Activated CD4-positive, alpha-beta T cell treated with anti-CD3 and anti-CD28 coated beads for 4 hours (primary cell): ENCODE results near the gene CPEB3.
"Not testable (repeated sequence)": the region's sequence is repeated elsewhere in the genome, so short reads cannot be mapped to it uniquely, and the experiment has no call there.

Experiments
- DNase-seq, 2 donors: peaks; one replicate each; pipeline ENCODE4 v3.0.0-alpha.2; 2020

Gene CPEB3

GRCh38 chr10:92131275-92131820 lies 159.5 kb downstream of the CPEB3 start:
- no peak for DNase-seq

GRCh38 chr10:92130622-92131274 lies 160.1 kb downstream of the CPEB3 start:
- DNase-seq, result no peak

- DNase-seq, result no peak
Observed at GRCh38 chr10:92126100-92126650, 164.7 kb downstream of the CPEB3 start.

- no peak for DNase-seq
Observed at GRCh38 chr10:92125144-92125543, 165.7 kb downstream of the CPEB3 start.

GRCh38 chr10:92124616-92125143 lies 166.2 kb downstream of the CPEB3 start:
- DNase-seq, result no peak

- DNase-seq, result no peak
Observed at GRCh38 chr10:92124020-92124419, 166.9 kb downstream of the CPEB3 start.

- DNase-seq, result no peak
Observed at GRCh38 chr10:92122941-92123450, 167.9 kb downstream of the CPEB3 start.

GRCh38 chr10:92121686-92122492 lies 169.0 kb downstream of the CPEB3 start:
- no peak for DNase-seq

- DNase-seq, result no peak
Observed at GRCh38 chr10:92119340-92119739, 171.5 kb downstream of the CPEB3 start.

GRCh38 chr10:92114917-92115316 lies 176.0 kb downstream of the CPEB3 start:
- not testable (repeated sequence) for DNase-seq

GRCh38 chr10:92113911-92114600 lies 176.8 kb downstream of the CPEB3 start:
- DNase-seq, result no peak

- DNase-seq, result no peak
Observed at GRCh38 chr10:92112462-92112861, 178.4 kb downstream of the CPEB3 start.

GRCh38 chr10:92111336-92111939 lies 179.4 kb downstream of the CPEB3 start:
- no peak for DNase-seq

- DNase-seq, result no peak
Observed at GRCh38 chr10:92110039-92110794, 180.7 kb downstream of the CPEB3 start.

GRCh38 chr10:92108747-92109146 lies 182.1 kb downstream of the CPEB3 start:
- DNase-seq, result no peak

GRCh38 chr10:92108120-92108519 lies 182.8 kb downstream of the CPEB3 start:
- DNase-seq, result no peak

GRCh38 chr10:92103376-92104090 lies 187.3 kb downstream of the CPEB3 start:
- DNase-seq, result no peak

GRCh38 chr10:92102601-92103213 lies 188.2 kb downstream of the CPEB3 start:
- DNase-seq, result no peak

GRCh38 chr10:92094960-92095359 lies 195.9 kb downstream of the CPEB3 start:
- DNase-seq, result no peak

- no peak for DNase-seq
Observed at GRCh38 chr10:92091965-92092364, 198.9 kb downstream of the CPEB3 start.
